HG03139 (cell line): ENCODE data around the gene TNS2.

Experiments
- ATAC-seq: cut with Tn5 transposase; IDR thresholded peaks from one replicate; pipeline ENCODE4 v1.9.1; 2021; ENCODE audit not compliant: unreplicated experiment

TNS2 gene

GRCh38 chr12:53113136-53113705 is 63.4 kb downstream of the TNS2 start:
- ATAC-seq, result no peak

- no peak for ATAC-seq
These were observed 64.1 kb downstream of the TNS2 start for GRCh38 chr12:53113951-53114350.
